Endothelial cell of umbilical vein (primary cell): ENCODE measurements around the gene NOD2. TPM values are rescaled to one million over a fixed set of nuclear protein-coding genes. Genes with fewer than 3 reads are reported as not detected.

Experiments used
- BruUV-seq: library from RNA; stranded (reverse); fragments of 400-500 nt; replicated peaks from 2 replicates; lab custom pipeline; 2021; lab: Mats Ljungman, UMichigan
- CTCF ChIA-PET: fragments of 300-600, 350-600 bp; sonication (Branson Sonifier 250); formaldehyde crosslinking; loops from one replicate; lab custom pipeline; 2021; ENCODE audit warnings: antibody characterized with exemption, inconsistent platforms; lab: Charles Lee
- POLR2A ChIA-PET: fragments of 300-600, 350-600 bp; sonication (Branson Sonifier 250); formaldehyde crosslinking; loops from one replicate; lab custom pipeline; 2021; ENCODE audit warnings: antibody characterized with exemption, inconsistent platforms; lab: Charles Lee
- DNase-seq: peaks from one replicate; pipeline ENCODE4 v3.0.0-alpha.2; 2011; ENCODE audit warnings: low read depth, low spot score
- FAIRE-seq: peaks from 2 replicates; lab custom pipeline; 2011; peaks lifted over from hg19 to GRCh38; lab: Jason Lieb, UNC
- H2AFZ ChIP-seq: 2 replicates; pipeline ENCODE4 v1.6.0; 2012; ENCODE audit warnings: low read depth, low read length, control low read depth, inconsistent platforms
- H3K27ac ChIP-seq: 2 replicates; pipeline ENCODE4 v1.5.1; 2011; ENCODE audit warnings: low read depth, mild to moderate bottlenecking, control low read depth, low read length, moderate library complexity; ENCODE audit not compliant: insufficient read depth
- H3K27me3 ChIP-seq, 2 experiments: 2 replicates each; pipeline versions ENCODE4 v1.6.0 to v1.6.1; 2011; ENCODE audit warnings: low read length in 2 of 2, mixed read lengths in 1 of 2; ENCODE audit not compliant: control insufficient read depth in 2 of 2, insufficient read depth in 2 of 2
- H3K36me3 ChIP-seq, 2 experiments: 2 replicates in 1 of 2; 3 replicates in 1 of 2; pipeline ENCODE4 v1.5.1; 2011; ENCODE audit warnings: low read length in 2 of 2, mild to moderate bottlenecking in 1 of 2, moderate library complexity in 1 of 2; ENCODE audit not compliant: control insufficient read depth in 2 of 2, insufficient read depth in 2 of 2; ENCODE audit errors: extremely low read depth in 1 of 2
- H3K4me1 ChIP-seq: 3 replicates; pipeline ENCODE4 v1.5.1; 2011; ENCODE audit warnings: mild to moderate bottlenecking, low read length; ENCODE audit not compliant: control insufficient read depth, insufficient read depth; ENCODE audit errors: extremely low read depth
- H3K4me2 ChIP-seq: 2 replicates; pipeline ENCODE4 v1.6.1; 2011; ENCODE audit warnings: low read length, control low read depth, mixed read lengths; ENCODE audit not compliant: insufficient read depth
- H3K4me3 ChIP-seq, 3 experiments: fragments of 200-600 bp in 1 of 3; sonication (generic), shearing (Covaris generic) in 1 of 3; replicated peaks in 1 of 3; 2 replicates each; pipeline ENCODE4 v1.5.1; 2011 to 2016; ENCODE audit warnings: control low read depth in 3 of 3, low read length in 3 of 3, mild to moderate bottlenecking in 2 of 3, inconsistent platforms in 1 of 3, low read depth in 1 of 3, moderate library complexity in 1 of 3; ENCODE audit not compliant: insufficient read depth in 1 of 3
- H3K79me2 ChIP-seq: 2 replicates; pipeline ENCODE4 v1.6.0; 2012; ENCODE audit warnings: low read length, inconsistent platforms; ENCODE audit not compliant: control insufficient read depth, insufficient read depth
- H3K9ac ChIP-seq: replicated peaks from 2 replicates; pipeline ENCODE3; 2011; ENCODE audit warnings: low read length, control low read depth; ENCODE audit not compliant: insufficient read depth; ENCODE audit errors: extremely low read depth
- H3K9me1 ChIP-seq: replicated peaks from 3 replicates; pipeline ENCODE4 v1.6.0; 2011; ENCODE audit warnings: mild to moderate bottlenecking, low read length; ENCODE audit not compliant: control insufficient read depth, insufficient read depth; ENCODE audit errors: extremely low read depth
- H3K9me3 ChIP-seq: replicated peaks from 2 replicates; pipeline ENCODE4 v1.5.1; 2012; ENCODE audit warnings: low read length, inconsistent platforms; ENCODE audit not compliant: control insufficient read depth, insufficient read depth
- H4K20me1 ChIP-seq: replicated peaks from 2 replicates; pipeline ENCODE3; 2011; ENCODE audit warnings: mild to moderate bottlenecking, low read length; ENCODE audit not compliant: control insufficient read depth, insufficient read depth; ENCODE audit errors: extremely low read depth
- EZH2 ChIP-seq: IDR thresholded peaks from 2 replicates; pipeline ENCODE4 v1.6.1; 2012; ENCODE audit warnings: borderline replicate concordance, low read depth, mild to moderate bottlenecking, moderate library complexity, low read length, inconsistent platforms; ENCODE audit not compliant: severe bottlenecking
- FOS ChIP-seq: IDR thresholded peaks from 2 replicates; pipeline ENCODE4 v1.6.1; 2011; ENCODE audit warnings: mild to moderate bottlenecking, low read length, moderate library complexity, borderline replicate concordance; ENCODE audit not compliant: insufficient read depth
- GATA2 ChIP-seq: IDR thresholded peaks from 2 replicates; pipeline ENCODE4 v1.7.0; 2011; ENCODE audit warnings: low read depth, mild to moderate bottlenecking, moderate library complexity, mixed read lengths, low read length; ENCODE audit not compliant: insufficient read length, insufficient read depth
- JUN ChIP-seq: IDR thresholded peaks from 2 replicates; pipeline ENCODE4 v1.6.1; 2011; ENCODE audit warnings: borderline replicate concordance, low read depth; ENCODE audit not compliant: insufficient read length, insufficient read depth
- POLR2A ChIP-seq: IDR thresholded peaks from 2 replicates; pipeline ENCODE4 v1.6.1; 2012; ENCODE audit warnings: low read depth, mild to moderate bottlenecking, control low read depth, low read length
- POLR2AphosphoS5 ChIP-seq: IDR thresholded peaks from 2 replicates; pipeline ENCODE4 v1.6.1; 2012; ENCODE audit warnings: low read depth, mild to moderate bottlenecking, control low read depth, low read length, moderate library complexity; ENCODE audit not compliant: insufficient read depth
- dilution Hi-C: fragments of 300-500 bp; cut with MboI; formaldehyde crosslinking; loops from one replicate; pipeline ENCODE4 v1.15.0; 2019; ENCODE audit warnings: low sequenced_read_pairs; ENCODE audit not compliant: extremely low pct_ligation_motif_present
- intact Hi-C: fragments of 100-400 bp; cut with micrococcal nuclease; formaldehyde crosslinking; loops from one replicate; pipeline ENCODE4 v1.10.0; 2022
- polyA plus RNA-seq, 4 experiments: library from polyadenylated mRNA; depleted of rRNA in 3 of 4; stranded (reverse) in 3 of 4; unstranded in 1 of 4; fragments of >200 nt; gene quantifications; 2 replicates each; pipeline versions ENCODE4 v1.2.1 to v1.2.3, GENCODE V29; 2011 to 2012; ENCODE audit warnings: missing spikeins in 1 of 4
- total RNA-seq: library from RNA; stranded (reverse); gene quantifications from 2 replicates; pipeline ENCODE4 v1.2.3, GENCODE V29; 2021
- TF ChIP-seq, protein P1 (sequence below): IDR thresholded peaks from 2 replicates; pipeline ENCODE4 v1.6.1; 2011; ENCODE audit not compliant: insufficient read depth, insufficient read length
- TF ChIP-seq, protein P2 (sequence below), 2 donors: IDR thresholded peaks; 1 replicate in 1 of 2; 2 replicates in 1 of 2; pipeline ENCODE4 v1.5.1; 2011; ENCODE audit warnings: low read length in 2 of 2, mild to moderate bottlenecking in 2 of 2, moderate library complexity in 2 of 2, control low read depth in 1 of 2, inconsistent platforms in 1 of 2, low read depth in 1 of 2; ENCODE audit not compliant: insufficient read depth in 1 of 2; ENCODE audit errors: extremely low read depth in 1 of 2

NOD2 gene
- total and polyA plus RNA-seq, 2 donors (not counting 3 experiments of a cell fraction or from before 2014, with no cell fraction given) = 0.07 to 0.58 TPM

GRCh38 chr16:50781043-50781442, 87.6 kb downstream of the NOD2 start:
- BruUV-seq = no TSS peak
- no peak for TF ChIP-seq POLR2A
- Histone ChIP-seq H4K20me1 (no peaks in the 10 kb centered on the region), H2AFZ (no peak overlapping the region), H3K27ac (no peak overlapping the region), H3K4me1 (no peaks in the 10 kb centered on the region), H3K27me3 (no peaks in the 10 kb centered on the region), H3K4me3 (no peak overlapping the region), H3K9me3 (no peaks in the 10 kb centered on the region), H3K79me2 (no peaks in the 10 kb centered on the region), H3K36me3 (peaks cover 3% of the 10 kb centered on the region in 2 experiments), H3K9me1 (no peaks in the 10 kb centered on the region), H3K9ac (no peak overlapping the region), H3K4me2 (no peak overlapping the region)
- ChIA-PET POLR2A (no interaction called here), CTCF (interaction anchor here (1.4 kb wide), 1 partner anchor 26 kb away, joined by 3 read pairs; no protein-coding TSS in a partner anchor)
- intact Hi-C loops = no loop called here
- dilution Hi-C loops = no loop called here
- no peak for FAIRE-seq
- no peak for DNase-seq

GRCh38 chr16:50781518-50781917, 88.1 kb downstream of the NOD2 start:
- BruUV-seq = no TSS peak
- H3K9ac ChIP-seq = no peak overlapping the region
- dilution Hi-C loops (no loop called here), intact Hi-C loops (no loop called here)
- peaks cover 3% of the 10 kb centered on the region in 2 experiments for H3K36me3 ChIP-seq
- no peak overlapping the region for H2AFZ ChIP-seq
- CTCF ChIA-PET = interaction anchor here (1.4 kb wide), 1 partner anchor 25 kb away, joined by 3 read pairs; no protein-coding TSS in a partner anchor
- no peak overlapping the region for H3K27ac ChIP-seq
- no peaks in the 10 kb centered on the region for H3K9me3 ChIP-seq
- no peaks in the 10 kb centered on the region for H3K27me3 ChIP-seq
- H3K4me1 ChIP-seq = no peaks in the 10 kb centered on the region
- H3K4me3 ChIP-seq = no peak overlapping the region
- no peaks in the 10 kb centered on the region for H3K79me2 ChIP-seq
- H3K4me2 ChIP-seq = no peak overlapping the region
- DNase-seq (no peak), FAIRE-seq (no peak)
- POLR2A ChIA-PET = no interaction called here
- no peaks in the 10 kb centered on the region for H4K20me1 ChIP-seq
- TF ChIP-seq FOS = no peak
- TF ChIP-seq, protein P1, sequence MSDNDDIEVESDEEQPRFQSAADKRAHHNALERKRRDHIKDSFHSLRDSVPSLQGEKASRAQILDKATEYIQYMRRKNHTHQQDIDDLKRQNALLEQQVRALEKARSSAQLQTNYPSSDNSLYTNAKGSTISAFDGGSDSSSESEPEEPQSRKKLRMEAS = no peak
- TF ChIP-seq POLR2A = no peak
- TF ChIP-seq JUN = no peak
- TF ChIP-seq, protein P2, sequence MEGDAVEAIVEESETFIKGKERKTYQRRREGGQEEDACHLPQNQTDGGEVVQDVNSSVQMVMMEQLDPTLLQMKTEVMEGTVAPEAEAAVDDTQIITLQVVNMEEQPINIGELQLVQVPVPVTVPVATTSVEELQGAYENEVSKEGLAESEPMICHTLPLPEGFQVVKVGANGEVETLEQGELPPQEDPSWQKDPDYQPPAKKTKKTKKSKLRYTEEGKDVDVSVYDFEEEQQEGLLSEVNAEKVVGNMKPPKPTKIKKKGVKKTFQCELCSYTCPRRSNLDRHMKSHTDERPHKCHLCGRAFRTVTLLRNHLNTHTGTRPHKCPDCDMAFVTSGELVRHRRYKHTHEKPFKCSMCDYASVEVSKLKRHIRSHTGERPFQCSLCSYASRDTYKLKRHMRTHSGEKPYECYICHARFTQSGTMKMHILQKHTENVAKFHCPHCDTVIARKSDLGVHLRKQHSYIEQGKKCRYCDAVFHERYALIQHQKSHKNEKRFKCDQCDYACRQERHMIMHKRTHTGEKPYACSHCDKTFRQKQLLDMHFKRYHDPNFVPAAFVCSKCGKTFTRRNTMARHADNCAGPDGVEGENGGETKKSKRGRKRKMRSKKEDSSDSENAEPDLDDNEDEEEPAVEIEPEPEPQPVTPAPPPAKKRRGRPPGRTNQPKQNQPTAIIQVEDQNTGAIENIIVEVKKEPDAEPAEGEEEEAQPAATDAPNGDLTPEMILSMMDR (IDR thresholded peaks at IDR 0.05; ENCODE audit: extremely low read depth in 1 of 2, insufficient read depth in 1 of 2, low read depth in 1 of 2, low read length in 2 of 2) = no peak
- TF ChIP-seq GATA2 = no peak
- TF ChIP-seq POLR2AphosphoS5 = no peak
- no peak for TF ChIP-seq EZH2
- no peaks in the 10 kb centered on the region for H3K9me1 ChIP-seq
